DOHH2 (cell line): ENCODE results near the gene AFDN.

Experiments
- H3F3A ChIP-seq: fragments of 200-600 bp; sonication (generic), shearing (Covaris generic); 2 replicates; pipeline ENCODE4 v1.6.0; 2016; ENCODE audit warnings: antibody characterized with exemption, mild to moderate bottlenecking; ENCODE audit not compliant: control insufficient read depth, insufficient read depth
- H3K27ac ChIP-seq: fragments of 200-600 bp; sonication (generic); 2 replicates; pipeline ENCODE4 v1.5.1; 2014; ENCODE audit warnings: low read depth, mild to moderate bottlenecking, low read length, moderate library complexity
- H3K27me3 ChIP-seq: fragments of 200-600 bp; sonication (generic); 2 replicates; pipeline ENCODE4 v1.6.1; 2014; ENCODE audit warnings: mild to moderate bottlenecking, low read length, mixed read lengths; ENCODE audit not compliant: control insufficient read depth
- H3K36me3 ChIP-seq: fragments of 200-600 bp; sonication (generic); 2 replicates; pipeline ENCODE4 v1.6.1; 2014; ENCODE audit warnings: mild to moderate bottlenecking, low read length, moderate library complexity, mixed read lengths; ENCODE audit not compliant: control insufficient read depth
- H3K4me1 ChIP-seq: fragments of 200-600 bp; sonication (generic); 2 replicates; pipeline ENCODE4 v1.6.1; 2014; ENCODE audit warnings: mild to moderate bottlenecking, low read length, mixed read lengths; ENCODE audit not compliant: control insufficient read depth
- H3K4me2 ChIP-seq: fragments of 200-600 bp; sonication (generic); 2 replicates; pipeline ENCODE4 v1.6.0; 2014; ENCODE audit warnings: mild to moderate bottlenecking, low read length, moderate library complexity
- H3K4me3 ChIP-seq: fragments of 200-600 bp; sonication (generic); 2 replicates; pipeline ENCODE4 v1.5.1; 2014; ENCODE audit warnings: mild to moderate bottlenecking, low read length, mixed read lengths
- H3K79me2 ChIP-seq: fragments of 200-600 bp; sonication (generic); 2 replicates; pipeline ENCODE4 v1.6.1; 2014; ENCODE audit warnings: mild to moderate bottlenecking, low read length, mixed read lengths; ENCODE audit not compliant: control insufficient read depth
- H3K9me2 ChIP-seq: fragments of 200-600 bp; sonication (generic); replicated peaks from 2 replicates; pipeline ENCODE4 v1.6.1; 2014; ENCODE audit warnings: mild to moderate bottlenecking, low read length, mixed read lengths; ENCODE audit not compliant: control insufficient read depth
- H3K9me3 ChIP-seq: fragments of 200-600 bp; sonication (generic); 2 replicates; pipeline ENCODE4 v1.6.1; 2014; ENCODE audit warnings: antibody characterized with exemption, low read length, mixed read lengths; ENCODE audit not compliant: control insufficient read depth, insufficient read depth
- H4K20me1 ChIP-seq: fragments of 200-600 bp; sonication (generic); 2 replicates; pipeline ENCODE4 v1.6.0; 2014; ENCODE audit warnings: low read depth, mild to moderate bottlenecking, antibody characterized with exemption, low read length, moderate library complexity; ENCODE audit not compliant: control insufficient read depth, insufficient read depth
- EZH2phosphoT487 ChIP-seq: fragments of 200-600 bp; sonication (generic); IDR thresholded peaks from 2 replicates; pipeline ENCODE4 v1.6.1; 2017; ENCODE audit warnings: borderline replicate concordance, mild to moderate bottlenecking, antibody characterized with exemption, low read length, moderate library complexity, mixed read lengths
- TF ChIP-seq, protein P1 (sequence below): fragments of 200-600 bp; sonication (generic); IDR thresholded peaks from one replicate; pipeline ENCODE4 v1.5.1; 2014; ENCODE audit warnings: antibody characterized with exemption, mild to moderate bottlenecking, low read depth, low read length; ENCODE audit not compliant: poor library complexity, severe bottlenecking

Gene AFDN

DNA sequence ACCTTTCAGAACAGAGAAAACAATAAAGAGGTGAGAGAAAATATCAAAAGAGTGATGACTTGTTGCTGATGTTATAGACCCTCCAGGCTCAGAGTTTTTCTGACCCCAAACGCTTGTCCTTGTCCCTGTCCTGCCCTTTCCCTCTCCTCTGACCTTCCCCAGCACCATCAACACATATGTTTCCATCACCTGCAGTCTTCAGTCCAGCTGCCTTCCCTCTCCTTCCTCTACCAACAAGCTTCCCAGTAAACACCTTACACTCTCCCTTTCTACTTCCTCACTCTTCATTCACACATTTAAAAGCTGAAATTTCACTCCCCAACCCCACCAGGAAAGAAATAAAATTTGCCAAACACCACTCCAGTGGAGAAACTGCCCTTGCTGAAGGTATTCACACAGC lies 25.4 kb upstream of the AFDN start:
- H4K20me1 ChIP-seq = no peaks in the 10 kb centered on the region
- H3K9me3 ChIP-seq = no peaks in the 10 kb centered on the region
- no peak overlapping the region for H3K4me2 ChIP-seq
- no peaks in the 10 kb centered on the region for H3K4me1 ChIP-seq
- no peak overlapping the region for H3K27ac ChIP-seq
- no peaks in the 10 kb centered on the region for H3K79me2 ChIP-seq
- no peaks in the 10 kb centered on the region for H3K36me3 ChIP-seq
- no peak for TF ChIP-seq EZH2phosphoT487
- TF ChIP-seq, protein P1, sequence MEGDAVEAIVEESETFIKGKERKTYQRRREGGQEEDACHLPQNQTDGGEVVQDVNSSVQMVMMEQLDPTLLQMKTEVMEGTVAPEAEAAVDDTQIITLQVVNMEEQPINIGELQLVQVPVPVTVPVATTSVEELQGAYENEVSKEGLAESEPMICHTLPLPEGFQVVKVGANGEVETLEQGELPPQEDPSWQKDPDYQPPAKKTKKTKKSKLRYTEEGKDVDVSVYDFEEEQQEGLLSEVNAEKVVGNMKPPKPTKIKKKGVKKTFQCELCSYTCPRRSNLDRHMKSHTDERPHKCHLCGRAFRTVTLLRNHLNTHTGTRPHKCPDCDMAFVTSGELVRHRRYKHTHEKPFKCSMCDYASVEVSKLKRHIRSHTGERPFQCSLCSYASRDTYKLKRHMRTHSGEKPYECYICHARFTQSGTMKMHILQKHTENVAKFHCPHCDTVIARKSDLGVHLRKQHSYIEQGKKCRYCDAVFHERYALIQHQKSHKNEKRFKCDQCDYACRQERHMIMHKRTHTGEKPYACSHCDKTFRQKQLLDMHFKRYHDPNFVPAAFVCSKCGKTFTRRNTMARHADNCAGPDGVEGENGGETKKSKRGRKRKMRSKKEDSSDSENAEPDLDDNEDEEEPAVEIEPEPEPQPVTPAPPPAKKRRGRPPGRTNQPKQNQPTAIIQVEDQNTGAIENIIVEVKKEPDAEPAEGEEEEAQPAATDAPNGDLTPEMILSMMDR = no peak
- no peak overlapping the region for H3K4me3 ChIP-seq
- no peaks in the 10 kb centered on the region for H3K9me2 ChIP-seq
- no peaks in the 10 kb centered on the region for H3F3A ChIP-seq
- peaks cover 5% of the 10 kb centered on the region for H3K27me3 ChIP-seq

DNA sequence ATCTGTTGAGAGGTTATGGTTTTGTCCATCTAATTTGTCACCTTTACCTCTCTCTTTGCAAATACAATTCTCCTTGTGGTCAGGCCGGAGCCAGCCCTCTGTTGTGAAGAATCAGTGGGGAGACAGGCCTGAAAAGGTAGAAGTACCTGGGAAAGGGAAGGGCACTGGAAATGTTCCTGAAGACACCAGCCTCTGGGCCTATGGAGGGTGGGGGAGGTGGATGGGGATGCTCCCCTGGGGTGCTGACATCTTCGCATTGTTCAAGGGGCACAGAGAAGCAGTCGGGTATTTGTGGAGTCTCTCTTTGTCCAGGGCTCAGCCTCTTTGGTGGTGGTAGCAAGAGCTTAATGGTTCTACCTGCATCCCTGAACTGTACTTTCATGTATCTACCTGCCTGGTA lies 24.4 kb upstream of the AFDN start:
- H3K27ac ChIP-seq = no peak overlapping the region
- no peak overlapping the region for H3K4me2 ChIP-seq
- H3K79me2 ChIP-seq = no peaks in the 10 kb centered on the region
- H3K4me3 ChIP-seq = no peak overlapping the region
- no peaks in the 10 kb centered on the region for H4K20me1 ChIP-seq
- no peaks in the 10 kb centered on the region for H3F3A ChIP-seq
- H3K27me3 ChIP-seq = peaks cover 5% of the 10 kb centered on the region
- H3K4me1 ChIP-seq = no peaks in the 10 kb centered on the region
- H3K9me2 ChIP-seq = no peaks in the 10 kb centered on the region
- no peaks in the 10 kb centered on the region for H3K36me3 ChIP-seq
- TF ChIP-seq, protein P1 = no peak
- no peak for TF ChIP-seq EZH2phosphoT487
- H3K9me3 ChIP-seq = no peaks in the 10 kb centered on the region

DNA sequence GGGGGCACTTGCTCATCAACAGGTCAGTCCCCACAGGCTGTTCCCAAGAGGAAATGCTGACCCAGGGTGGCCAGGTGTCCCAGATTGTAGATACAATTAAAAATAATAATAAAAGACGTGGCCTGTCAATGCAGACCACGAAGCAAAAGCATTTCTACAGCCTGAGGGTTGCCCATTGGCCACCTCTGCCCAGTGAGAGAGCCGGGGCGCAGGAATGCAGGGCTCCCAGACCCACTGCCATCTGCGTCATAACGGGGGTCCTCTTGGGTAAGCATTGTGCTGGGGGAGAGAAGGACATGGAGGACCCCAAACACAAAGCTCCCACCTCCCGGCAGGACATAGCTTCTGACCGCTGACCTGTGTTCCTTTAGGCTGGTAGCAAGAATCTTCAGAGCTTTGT lies 22.9 kb upstream of the AFDN start:
- no peaks in the 10 kb centered on the region for H3K4me1 ChIP-seq
- no peaks in the 10 kb centered on the region for H4K20me1 ChIP-seq
- TF ChIP-seq, protein P1 = no peak
- no peak for TF ChIP-seq EZH2phosphoT487
- H3K4me3 ChIP-seq = no peak overlapping the region
- no peaks in the 10 kb centered on the region for H3K79me2 ChIP-seq
- H3K27me3 ChIP-seq = peaks cover 8% of the 10 kb centered on the region
- no peaks in the 10 kb centered on the region for H3K9me2 ChIP-seq
- H3F3A ChIP-seq = no peaks in the 10 kb centered on the region
- no peak overlapping the region for H3K4me2 ChIP-seq
- no peak overlapping the region for H3K27ac ChIP-seq
- no peaks in the 10 kb centered on the region for H3K9me3 ChIP-seq
- no peaks in the 10 kb centered on the region for H3K36me3 ChIP-seq

DNA sequence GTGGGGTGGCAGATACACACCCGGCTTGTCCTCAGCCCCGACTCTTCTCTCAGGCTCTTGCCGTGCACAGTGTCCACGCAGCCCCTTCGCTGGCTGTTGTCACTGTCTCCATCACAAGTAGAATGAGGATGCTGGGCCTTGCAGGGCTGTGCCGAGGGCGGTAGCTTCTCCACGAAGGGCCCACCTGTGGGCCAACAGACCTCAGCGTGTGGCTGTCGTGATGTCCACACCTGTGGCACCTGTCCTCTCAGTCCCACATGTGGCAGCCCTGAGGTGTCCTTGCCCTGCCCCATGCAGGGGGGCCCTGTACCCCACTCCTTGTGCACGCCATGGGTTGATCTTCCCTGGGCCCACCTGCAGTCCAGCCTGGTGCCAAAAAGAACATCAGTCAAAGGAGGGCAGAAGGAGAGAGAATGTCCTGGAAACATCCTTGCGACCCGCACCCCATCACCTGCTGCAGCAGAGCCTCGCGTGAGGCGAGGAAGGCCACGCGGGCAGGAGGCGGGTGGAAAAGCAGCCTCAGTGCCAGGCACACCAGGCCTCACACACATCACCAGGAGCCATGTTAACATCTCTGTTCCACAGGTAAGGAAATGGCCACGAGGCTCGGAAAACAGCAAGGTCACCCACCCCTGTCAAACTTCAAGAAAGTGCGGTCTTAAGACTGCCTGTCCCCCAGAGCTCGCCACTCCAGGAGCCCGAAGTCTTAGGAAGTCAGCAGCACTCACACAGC lies 22.3 kb upstream of the AFDN start:
- Histone ChIP-seq H3K36me3 (no peaks in the 10 kb centered on the region), H3K4me1 (no peaks in the 10 kb centered on the region), H3K27me3 (peaks cover 8% of the 10 kb centered on the region), H3K9me2 (no peaks in the 10 kb centered on the region), H3K4me2 (no peak overlapping the region), H4K20me1 (no peaks in the 10 kb centered on the region), H3F3A (no peaks in the 10 kb centered on the region), H3K4me3 (no peak overlapping the region), H3K79me2 (no peaks in the 10 kb centered on the region), H3K9me3 (no peaks in the 10 kb centered on the region), H3K27ac (no peak overlapping the region)
- TF ChIP-seq EZH2phosphoT487 = no peak
- TF ChIP-seq, protein P1 = no peak
